ENCODE measurements around the gene HECW1.
"Not testable (repeated sequence)": the region's sequence is repeated elsewhere in the genome, so short reads cannot be mapped to it uniquely, and the experiment has no call there.

Gene HECW1

DNA sequence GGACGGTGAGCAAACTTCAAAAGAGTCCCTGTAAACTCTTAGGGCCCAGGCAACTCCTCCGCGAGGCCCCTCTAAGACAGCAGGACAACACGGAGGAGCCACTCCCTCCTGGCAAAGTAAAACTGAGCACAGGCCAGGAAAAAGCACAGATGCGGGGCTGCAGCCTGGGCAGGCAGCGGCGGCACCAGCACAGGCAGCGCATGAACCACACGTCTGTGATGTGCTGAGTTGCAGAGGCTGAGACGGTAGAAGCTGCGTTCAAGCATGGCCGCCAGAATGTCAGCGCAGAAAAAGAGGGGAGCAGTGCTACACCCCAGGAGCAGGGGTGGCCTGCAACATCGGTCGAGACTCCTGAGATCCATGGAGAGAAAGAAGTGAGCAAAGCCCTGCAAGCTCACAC lies 424.3 kb downstream of the HECW1 start:
- DNase-seq (ENCODE audit: low read depth in 2 of 2): no peak

DNA sequence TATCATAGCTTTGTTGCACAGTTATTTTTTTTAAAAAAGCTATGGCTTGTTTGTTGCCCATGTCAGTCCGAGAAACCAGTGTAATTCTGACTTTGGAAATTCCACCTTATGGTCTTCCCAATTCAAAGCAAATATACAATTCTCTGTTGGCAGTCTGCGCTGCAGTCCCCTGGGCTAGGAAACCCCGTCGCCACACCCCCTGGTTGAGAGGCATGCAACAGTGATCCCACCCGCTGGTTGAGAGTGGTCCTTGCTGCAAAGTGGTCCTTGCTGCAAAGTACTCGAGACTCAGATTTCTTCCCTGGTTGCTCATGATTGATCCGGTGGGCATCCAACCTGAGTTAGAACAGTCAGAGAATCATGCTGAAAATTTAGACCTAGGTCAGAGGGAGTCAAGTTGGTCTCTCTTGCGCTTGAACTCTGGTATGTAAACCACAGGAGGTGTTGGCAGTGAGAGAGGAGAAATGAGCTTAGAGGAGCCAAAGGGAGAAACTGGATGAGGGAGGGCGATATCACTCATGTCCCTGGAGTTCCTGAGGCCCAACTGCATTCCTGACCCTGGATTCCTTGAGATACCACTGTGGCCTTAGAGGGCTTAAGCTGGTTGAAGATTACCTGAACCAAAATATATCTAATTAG lies 425.4 kb downstream of the HECW1 start:
- DNase-seq (ENCODE audit: low read depth in 2 of 2): no peak

DNA sequence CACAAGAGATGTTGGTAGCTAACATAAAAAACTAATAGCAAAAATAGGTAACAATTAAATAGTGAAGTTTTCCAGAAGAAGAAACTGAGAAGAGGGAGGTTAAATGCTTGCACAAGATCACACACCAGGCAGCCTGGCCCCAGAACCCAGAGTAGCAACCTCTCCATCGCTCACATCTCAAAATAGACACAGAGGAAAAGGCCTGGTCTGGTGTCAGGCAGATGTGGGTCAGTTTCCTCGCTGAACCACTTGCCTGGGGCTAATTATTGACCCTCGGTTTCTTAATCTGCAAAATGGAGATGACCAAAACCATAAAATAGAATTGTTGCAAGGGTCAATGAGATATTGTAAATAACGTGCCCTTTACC lies 425.9 kb downstream of the HECW1 start:
- no peak for DNase-seq (ENCODE audit: low read depth in 2 of 2)

DNA sequence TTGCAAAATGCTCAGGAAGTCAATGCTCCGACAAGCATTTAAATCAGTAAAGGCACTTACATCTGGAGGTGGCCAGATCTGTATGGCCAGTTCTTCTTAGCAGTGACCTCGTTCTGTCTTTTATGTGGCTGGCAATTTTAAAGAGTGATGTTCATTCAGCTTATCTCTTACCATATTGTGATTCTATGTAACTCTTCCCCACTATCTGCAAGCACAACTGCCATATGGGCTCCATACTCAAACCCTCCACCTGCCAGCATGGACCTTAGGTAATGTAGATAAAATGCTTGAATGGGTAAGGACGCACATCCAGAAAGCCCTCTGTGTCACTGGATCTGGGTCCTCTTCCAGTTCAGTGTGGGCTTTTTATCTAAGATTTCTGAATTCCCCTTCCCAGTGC lies 428.0 kb downstream of the HECW1 start:
- DNase-seq (ENCODE audit: low read depth in 2 of 2): no peak

DNA sequence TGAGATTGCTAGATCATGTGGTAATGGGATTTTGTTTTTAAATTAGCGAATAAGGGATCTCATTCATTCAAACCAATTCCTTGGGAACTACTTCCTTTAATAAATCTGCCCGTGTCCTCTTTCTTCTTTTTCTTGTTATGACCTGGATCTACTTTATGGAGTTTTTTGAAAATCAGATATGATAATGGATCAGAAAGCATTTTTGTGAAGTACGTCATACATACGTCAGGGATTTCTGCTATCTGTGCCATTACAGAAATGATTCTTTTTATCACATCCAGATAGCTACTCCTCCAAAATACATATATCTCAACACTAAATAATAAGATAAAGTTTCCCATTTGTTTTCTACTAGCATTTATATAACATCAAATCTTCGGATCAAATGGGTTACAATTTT lies 430.3 kb downstream of the HECW1 start:
- no peak for DNase-seq (ENCODE audit: low read depth in 2 of 2)

DNA sequence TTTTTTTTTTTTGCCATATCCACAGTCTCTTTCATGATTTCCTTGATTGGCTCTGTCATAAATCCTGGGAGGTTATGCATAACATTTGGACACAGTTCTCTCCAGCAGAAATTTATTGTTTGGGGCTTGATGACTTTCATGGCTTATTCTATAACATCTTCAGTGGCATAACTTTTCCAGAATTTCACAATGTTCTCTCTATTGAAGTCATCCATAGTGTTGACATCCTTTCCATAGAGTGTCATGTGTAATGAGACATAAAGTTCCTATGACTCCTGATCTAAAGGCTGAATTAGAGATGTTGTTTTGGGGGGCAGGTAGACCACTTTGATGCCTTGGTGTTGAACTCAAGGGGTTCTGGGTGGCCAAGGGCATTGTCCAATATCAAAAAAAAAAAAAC lies 433.8 kb downstream of the HECW1 start:
- no peak for DNase-seq (ENCODE audit: low read depth in 2 of 2)

DNA sequence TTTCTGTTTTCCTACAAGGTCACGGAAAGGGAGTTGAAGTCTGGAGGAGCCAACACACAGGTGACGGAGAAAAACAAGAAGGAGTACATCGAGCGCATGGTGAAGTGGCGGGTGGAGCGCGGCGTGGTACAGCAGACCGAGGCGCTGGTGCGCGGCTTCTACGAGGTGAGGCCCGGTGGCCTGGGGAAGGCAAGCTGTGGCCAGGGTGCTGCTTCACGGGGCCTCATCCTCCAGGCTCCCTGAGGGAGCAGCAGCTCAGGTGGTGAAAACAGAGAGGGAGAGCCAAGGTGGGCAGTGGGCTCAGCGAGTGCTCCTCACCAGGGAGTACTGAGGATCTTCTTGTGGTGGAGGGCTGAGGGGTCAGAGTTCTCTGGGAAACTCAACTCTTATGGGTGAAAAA lies 438.0 kb downstream of the HECW1 start:
- no peak for DNase-seq (ENCODE audit: low read depth in 2 of 2)

DNA sequence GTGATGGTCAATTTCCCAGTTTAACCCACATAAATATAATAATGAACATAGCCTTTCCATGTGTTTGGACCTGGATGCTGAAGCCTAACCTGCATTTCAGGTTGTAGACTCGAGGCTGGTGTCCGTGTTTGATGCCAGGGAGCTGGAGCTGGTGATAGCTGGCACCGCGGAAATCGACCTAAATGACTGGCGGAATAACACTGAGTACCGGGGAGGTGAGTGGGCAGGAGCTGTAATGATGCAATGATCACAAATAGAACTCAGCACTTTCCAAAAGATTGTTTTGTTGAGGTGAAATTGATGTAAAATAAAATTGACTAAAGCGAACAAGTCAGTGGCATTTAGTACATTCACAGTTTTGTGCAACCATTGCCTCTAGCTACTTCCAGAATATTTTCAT lies 439.7 kb downstream of the HECW1 start:
- DNase-seq (ENCODE audit: low read depth in 2 of 2): no peak

DNA sequence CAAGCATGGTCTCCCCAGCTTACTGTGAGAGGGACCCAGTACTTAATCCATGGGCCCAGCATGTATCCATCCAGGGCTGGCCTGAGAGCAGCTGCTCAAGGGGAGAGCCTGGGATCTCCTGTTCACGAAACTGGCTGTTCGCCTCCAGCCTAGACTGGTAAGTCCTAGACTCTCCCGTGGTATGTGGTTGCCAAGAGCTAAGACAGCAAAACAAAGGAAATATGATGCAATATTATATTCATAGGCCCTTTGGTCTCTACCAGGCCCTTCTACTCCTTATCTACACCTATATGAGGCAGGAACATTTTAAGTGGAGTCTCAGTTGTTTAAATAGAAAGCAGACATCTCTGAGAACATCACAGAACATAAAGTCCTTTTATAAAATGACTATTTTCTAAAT lies 441.6 kb downstream of the HECW1 start:
- DNase-seq (ENCODE audit: low read depth in 2 of 2): no peak

DNA sequence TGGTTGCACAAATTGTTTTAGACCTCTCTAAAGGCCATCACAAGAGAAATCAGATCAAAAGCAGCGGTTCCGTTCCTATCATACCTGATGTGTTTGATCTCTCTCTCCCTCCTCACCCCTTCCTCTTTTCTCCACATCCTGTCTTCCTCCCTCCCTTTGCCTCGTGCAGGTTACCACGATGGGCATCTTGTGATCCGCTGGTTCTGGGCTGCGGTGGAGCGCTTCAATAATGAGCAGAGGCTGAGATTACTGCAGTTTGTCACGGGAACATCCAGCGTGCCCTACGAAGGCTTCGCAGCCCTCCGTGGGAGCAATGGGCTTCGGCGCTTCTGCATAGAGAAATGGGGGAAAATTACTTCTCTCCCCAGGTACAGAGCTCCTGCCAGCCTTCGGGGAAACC lies 442.0 kb downstream of the HECW1 start:
- DNase-seq (ENCODE audit: low read depth in 2 of 2): no peak

DNA sequence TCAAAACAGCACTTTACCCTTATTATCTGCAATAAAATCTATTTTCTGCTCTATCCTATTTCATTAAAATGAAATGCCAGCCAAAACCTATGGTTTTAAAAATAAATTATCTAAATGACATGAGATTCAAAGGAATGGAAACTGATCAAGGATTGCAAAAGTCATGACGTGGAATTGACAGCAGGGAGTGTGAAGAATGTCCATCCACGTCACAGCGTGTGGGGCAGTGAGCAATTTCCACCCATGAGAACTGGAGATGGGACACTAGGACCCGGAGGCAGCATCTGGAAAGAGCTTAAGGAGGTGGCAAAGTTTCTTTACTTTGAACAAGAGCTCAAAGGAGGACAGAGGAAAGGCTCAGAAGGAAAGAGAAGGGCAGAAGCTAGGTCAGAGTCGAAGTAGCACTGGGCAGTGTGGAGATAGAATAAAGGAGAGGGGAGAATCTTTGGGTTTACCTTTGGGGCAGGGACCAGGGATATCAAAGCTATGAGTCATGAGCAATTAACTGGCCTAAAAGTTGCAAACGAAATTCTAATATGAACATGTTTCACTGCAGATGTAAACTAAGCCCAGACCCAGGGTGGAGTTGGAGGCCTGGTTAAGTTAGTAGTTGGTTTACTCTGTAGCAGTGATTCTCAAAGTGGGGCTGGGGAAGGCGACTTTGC lies 445.5 kb downstream of the HECW1 start:
- no peak for DNase-seq (ENCODE audit: low read depth in 2 of 2)

DNA sequence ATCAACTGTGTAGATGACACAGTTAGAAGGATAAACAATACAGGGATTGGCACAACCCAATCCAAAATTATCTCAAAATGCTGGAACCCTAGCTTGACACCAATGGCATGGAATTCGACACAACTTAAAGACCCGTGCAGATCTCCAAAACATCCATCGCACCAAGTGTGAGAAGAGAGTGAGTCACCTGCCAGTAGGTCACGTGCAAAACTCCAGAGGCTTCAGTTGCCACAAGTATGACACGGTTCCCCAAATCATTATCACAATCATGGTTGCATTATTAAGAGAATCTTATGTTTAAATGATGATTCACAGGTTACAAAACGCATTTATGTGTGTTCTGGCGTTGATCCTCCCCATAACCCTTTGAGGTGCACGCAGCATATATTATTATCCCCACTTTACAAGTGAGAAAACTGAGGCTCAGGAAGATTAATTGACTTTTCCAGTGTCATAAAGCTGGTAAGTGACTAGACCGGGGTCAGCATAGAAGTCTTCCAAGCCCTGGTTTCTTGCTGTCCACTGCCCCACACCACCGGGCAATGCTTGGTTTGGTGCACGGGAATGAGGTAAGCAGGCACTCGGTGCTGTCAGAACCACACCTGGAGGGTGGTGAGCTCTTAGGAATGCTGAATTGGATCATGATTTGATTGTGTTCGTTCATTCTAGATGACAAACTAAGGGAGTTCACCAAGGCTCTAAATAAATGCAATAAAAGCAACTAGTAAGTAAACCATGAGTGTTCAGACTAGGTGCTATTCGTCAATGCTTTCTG lies 446.9 kb downstream of the HECW1 start:
- no peak for DNase-seq (ENCODE audit: low read depth in 2 of 2)

DNA sequence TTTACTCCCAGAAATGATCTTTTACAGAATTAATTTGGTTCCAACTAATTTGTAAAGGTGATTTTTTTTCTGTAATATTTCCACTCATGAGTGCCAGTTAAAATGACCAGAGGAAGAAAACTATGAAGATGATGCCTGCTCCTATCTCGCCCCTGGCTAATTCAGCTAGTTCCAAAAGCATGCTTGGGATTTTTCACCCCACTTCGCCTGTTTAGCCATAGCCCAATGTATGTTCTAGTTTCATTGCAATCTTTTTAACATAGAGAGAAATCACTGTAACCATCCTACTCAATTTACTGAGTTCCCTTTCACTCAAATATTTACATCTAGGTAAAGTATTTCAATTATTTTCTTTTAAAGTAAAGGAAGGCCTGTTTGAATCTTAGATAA lies 447.5 kb downstream of the HECW1 start:
- DNase-seq (ENCODE audit: low read depth in 2 of 2): no peak

DNA sequence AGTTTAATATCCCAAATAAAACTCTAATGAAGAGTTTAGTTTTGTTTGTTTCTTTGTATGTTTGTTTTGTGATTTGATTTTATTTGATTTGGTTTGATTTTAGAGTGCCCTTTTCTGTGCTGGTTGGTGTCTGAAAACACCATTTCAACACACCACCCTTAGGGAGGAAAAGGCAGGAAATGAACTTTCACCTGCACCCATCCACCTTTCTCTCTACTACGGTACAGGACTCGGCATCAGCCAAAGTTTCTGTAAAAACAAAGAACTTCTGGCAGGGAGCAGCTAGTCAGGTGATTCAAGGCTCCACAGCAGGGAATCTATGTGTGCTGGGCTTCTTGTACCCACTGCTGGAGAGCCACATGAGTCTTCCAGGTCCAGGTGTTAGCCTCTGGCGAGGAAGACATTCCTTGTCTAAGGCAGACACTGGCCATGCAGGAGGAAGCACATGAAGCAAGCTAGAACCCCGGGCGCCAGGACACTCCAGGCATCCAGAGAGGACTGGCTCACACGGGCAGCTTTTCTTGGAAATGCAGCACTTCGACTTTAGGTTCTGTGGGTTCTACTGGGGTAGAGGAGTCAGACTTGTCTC lies 448.4 kb downstream of the HECW1 start:
- DNase-seq (ENCODE audit: low read depth in 2 of 2): no peak

DNA sequence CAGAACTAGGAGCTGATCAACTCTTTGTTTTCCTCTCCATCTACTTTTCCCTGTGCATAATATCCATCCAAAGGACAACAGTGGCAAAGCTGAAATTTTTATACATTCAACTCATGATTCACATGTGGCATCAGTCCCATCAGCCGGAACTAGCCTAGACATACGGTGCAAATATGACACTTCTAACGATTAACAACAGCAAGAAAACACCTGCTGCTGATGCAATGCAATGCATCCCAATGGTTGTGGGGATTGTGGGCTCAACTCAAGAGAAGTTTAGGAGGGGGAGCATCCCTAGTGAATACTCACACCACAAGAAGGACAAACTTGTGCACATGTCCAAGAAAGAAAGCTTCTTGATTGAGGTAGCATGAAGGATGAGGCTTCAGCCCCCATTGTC lies 449.9 kb downstream of the HECW1 start:
- DNase-seq (ENCODE audit: low read depth in 2 of 2): no peak

DNA sequence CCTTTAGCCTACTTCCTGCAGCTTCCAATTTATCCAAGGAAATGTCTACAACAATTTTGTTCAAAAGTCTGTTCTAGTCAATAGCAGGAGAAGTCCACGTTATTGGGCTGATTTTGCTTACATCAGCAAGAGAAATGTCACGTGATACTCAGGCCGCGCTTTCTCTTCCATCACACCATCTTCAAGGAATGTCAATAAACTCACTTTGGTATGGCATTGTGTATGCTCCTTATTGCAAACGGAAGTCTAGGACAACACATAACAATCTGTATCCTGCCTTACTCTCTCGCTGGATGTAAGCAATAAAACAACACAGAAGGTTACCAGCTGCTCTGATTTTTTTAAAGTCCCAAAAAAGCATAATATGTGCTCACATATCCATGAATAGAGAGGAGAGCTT lies 453.3 kb downstream of the HECW1 start:
- DNase-seq (ENCODE audit: low read depth in 2 of 2): no peak

DNA sequence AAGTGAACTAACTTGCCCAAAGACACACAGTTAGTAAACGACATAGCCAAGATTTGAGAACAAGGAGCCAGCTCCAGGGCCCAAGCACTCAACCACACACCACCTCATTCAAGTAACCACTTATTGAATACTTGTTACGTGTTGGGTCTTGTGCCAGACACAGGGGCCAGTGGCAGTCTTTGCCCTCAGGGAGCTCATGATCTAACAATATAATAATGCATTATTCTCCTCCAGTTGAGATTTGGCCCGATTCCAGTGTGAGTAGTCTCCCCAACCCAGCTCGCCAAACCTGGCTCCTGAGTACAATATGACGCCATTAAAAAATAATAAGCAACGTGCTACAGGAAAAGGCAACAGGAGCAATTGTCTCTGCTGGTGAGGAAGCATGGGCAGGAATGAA lies 456.1 kb downstream of the HECW1 start:
- no peak for DNase-seq (ENCODE audit: low read depth in 2 of 2)

DNA sequence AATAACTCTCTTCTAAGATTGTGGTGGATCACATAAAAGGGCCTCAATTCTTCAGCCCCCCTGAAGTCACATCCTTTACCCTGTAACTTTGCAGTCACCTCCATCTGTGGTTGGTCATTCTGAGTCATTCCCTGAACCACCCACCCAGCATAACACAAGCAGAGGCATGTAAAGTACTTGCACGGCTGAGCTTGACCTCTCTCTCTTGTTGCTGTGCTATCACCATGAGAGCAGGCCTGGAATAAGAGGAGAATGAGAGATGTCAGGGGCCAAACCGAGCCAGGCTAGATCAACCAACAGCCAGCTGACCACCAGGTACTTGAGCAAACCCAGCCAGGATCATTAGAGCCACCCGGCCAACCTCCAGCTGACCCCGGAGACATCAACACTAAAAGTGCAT lies 457.0 kb downstream of the HECW1 start:
- DNase-seq (ENCODE audit: low read depth in 2 of 2): no peak

DNA sequence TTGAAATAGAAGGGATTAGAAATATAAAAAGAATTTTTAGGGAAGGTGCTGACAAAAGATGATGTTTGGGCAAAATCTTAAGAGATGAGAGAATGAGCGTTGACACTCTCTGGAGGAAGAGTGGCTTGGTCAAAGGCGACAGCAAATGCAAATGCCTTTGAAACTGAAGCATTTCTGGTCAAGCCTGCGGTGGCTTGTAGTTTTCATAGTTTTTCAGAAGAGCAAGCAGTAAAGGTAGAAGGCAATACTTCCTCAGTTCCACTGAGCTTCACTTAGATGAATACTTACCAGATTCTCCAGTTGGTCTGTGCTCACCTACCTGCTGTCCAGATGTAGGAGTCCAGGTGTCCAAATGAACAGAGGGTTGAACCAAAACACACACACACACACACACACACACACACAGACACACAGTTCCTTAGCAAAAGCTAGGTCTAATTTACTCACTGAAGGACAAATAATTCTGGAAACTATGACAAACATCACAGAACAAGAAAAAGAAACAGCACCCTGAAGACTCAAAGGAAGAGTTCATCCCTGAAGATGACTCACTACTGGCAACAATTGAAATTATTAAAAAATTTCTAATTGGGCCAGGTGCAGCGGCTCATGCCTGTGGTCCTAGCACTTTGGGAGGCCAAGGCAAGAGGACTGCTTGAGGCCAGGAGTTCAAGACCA lies 458.4 kb downstream of the HECW1 start:
- no peak for DNase-seq (ENCODE audit: low read depth in 2 of 2)

DNA sequence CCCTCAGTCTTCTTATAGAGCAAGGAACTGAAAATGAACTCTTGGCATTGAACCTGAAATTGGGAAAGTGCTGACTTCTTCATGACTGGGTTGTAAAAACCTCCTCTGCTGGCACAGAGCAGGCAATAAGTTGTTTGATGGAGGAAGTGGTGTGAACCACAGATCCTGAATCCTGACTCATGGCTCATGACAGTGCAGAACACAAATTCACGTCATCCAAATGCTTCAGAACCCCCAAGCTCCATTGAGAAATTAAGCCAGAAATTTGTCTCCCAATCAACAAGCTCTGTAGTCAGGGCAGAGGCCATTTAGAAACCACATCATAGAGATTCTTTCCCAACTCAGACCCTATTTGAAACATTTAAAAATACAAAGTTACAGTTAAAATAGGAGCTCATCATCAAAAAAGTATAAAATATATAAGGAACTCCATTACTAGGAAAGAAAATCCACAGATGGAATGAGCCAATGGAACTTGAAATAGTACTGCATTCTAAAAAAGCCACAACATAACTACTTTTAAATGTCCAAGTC lies 460.1 kb downstream of the HECW1 start:
- DNase-seq (ENCODE audit: low read depth in 2 of 2): no peak

DNA sequence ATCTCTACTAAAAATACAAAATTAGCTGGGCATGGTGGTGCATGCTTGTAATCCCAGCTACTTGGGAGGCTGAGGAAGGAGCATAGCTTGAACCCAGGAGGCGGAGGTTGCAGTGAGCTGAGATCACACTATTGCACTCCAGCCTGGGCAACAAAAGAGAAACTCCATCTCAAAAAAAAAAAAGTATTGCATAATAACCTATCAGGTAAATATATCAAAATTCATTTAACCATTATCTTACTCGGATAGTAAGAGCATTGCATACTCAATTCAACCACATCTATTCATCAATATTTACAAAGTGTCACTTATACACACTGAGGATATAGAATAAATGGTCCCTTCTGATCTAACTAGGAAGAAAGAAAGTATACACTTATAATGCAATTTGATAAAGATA lies 461.4 kb downstream of the HECW1 start:
- DNase-seq (ENCODE audit: low read depth in 2 of 2): not testable (repeated sequence)

DNA sequence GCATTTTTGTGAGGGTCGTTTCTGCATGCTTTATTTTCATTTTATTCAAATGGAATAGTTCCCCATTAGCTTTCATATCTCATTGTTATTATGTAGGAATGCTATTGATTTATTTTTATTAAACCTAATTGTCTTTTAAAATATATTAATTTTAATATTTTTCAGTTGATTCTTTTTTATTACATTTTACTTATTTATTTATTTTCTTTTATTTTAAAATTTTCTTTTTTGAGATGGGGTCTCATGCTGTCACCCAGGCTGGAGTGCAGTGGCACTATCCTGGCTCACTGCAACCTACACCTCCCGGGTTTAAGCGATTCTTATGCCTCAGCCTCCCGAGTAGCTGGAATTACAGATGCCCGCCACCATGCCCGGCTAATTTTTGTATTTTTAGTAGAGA lies 463.1 kb downstream of the HECW1 start:
- no peak for DNase-seq (ENCODE audit: low read depth in 2 of 2)

Data from activated CD4-positive, alpha-beta T cell treated with anti-CD3 and anti-CD28 coated beads for 24 hours (primary cell).